VCaP (cell line): Measurements from ENCODE around the gene SLC13A5.
"Not testable (repeated sequence)": the region's sequence is repeated elsewhere in the genome, so short reads cannot be mapped to it uniquely, and the experiment has no call there.

Experiments
- H3K27ac ChIP-seq: fragments of 450-650 bp; 2 replicates; pipeline ENCODE4 v1.5.1; 2017
- TF ChIP-seq, protein P1 (sequence below): fragments of 450-650 bp; conservative IDR thresholded peaks from 2 replicates; pipeline ENCODE4 v1.5.1; 2017; ENCODE audit warnings: mild to moderate bottlenecking, moderate library complexity

The SLC13A5 gene

DNA sequence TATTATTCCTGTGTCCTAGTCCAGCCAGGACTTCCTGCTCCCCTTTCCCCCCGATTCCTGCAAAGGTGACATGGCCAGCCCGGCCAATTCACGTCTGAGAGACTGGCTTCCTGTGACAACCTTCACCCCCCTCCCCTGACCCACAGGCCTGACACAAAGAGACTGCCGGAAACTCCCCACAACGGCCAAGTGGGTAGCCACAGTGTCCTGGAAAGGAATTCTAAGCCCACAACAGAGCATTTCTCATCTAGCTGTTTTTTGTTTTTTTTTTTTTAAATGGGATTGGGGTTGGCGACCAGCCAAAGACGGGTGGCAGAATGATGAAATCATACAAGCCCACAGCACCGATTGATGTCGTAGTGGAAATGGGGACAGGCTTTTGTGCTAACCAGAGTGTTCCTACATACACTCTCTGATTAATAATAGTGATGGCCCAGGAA, 39.9 kb upstream of the SLC13A5 start:
- no peak overlapping the region for H3K27ac ChIP-seq
- TF ChIP-seq, protein P1, sequence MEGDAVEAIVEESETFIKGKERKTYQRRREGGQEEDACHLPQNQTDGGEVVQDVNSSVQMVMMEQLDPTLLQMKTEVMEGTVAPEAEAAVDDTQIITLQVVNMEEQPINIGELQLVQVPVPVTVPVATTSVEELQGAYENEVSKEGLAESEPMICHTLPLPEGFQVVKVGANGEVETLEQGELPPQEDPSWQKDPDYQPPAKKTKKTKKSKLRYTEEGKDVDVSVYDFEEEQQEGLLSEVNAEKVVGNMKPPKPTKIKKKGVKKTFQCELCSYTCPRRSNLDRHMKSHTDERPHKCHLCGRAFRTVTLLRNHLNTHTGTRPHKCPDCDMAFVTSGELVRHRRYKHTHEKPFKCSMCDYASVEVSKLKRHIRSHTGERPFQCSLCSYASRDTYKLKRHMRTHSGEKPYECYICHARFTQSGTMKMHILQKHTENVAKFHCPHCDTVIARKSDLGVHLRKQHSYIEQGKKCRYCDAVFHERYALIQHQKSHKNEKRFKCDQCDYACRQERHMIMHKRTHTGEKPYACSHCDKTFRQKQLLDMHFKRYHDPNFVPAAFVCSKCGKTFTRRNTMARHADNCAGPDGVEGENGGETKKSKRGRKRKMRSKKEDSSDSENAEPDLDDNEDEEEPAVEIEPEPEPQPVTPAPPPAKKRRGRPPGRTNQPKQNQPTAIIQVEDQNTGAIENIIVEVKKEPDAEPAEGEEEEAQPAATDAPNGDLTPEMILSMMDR = no peak

DNA sequence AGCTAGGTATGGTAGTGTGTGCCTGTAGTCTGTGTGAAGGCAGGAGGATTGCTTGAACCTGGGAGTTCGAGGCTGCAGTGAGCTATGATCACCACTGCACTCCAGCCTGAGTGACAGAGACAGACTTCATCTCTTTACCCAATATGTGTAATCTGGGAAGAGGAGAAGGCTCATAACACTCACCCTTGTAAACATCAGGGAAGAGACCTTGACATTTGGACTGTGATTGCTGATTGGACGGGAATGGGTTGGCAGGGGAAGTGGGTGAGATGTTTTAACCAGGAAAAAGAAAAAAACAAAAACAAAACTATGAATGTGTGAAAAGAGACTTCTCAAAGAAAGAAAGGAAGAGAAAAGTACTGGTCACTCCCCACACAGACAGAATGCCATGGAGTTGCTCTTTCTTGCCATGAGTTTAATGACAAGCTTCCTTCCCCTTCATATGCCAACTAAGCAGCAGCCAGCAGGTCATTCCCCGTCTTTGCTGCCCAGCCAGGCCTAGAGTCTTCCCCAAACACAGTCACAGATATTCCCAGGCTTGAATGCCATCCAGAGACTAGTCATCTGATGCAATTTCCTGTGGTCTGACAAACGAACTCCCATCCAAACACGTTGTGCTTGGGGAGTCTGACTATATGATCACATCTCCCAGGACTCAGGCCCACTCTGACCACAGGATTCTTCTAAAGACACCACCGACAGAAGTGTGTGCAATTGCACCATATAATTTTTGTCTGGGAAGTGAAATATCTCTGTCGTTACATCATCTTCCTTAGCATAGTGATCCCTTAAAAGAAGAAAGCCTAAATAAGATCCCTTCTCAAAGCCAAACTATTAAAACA, 39.1 kb upstream of the SLC13A5 start:
- H3K27ac ChIP-seq = no peak overlapping the region
- TF ChIP-seq, protein P1 = no peak

DNA sequence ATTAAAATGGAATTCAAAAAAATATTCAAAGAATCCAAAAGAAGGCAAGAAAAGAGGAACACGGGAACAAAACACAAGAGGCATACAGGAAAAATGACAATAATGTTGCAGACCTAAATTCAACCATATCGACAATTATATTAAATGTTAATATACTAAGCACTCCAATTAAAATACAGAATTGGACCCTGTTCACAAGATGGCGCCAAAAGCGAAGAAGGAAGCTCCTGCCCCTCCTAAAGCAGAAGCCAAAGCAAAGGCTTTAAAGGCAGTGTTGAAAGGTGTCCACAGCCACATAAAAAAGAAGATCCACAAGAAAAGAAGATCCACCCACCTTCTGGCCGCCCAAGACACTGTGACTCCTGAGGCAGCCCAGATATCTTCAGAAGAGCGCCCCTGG, 36.4 kb upstream of the SLC13A5 start:
- TF ChIP-seq, protein P1 = no peak
- no peak overlapping the region for H3K27ac ChIP-seq

DNA sequence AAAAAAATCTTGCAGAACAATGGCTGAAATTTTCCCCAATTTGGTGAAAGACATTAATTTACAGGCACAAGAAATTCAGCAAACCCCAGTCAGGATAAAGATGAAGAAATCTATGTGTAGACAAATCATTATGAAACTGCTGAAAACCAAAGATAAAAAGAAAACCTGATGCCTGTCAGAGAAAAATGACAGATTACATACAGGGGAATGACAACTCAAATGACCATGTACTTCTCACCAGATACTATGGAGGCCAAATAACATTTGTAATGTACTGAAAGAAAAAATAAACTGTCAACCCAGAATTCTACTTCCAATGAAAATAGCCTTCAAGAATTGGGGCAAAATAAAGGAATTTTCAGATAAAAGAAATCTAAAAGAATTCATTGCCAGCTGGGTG, 35.4 kb upstream of the SLC13A5 start:
- H3K27ac ChIP-seq = no peak overlapping the region
- TF ChIP-seq, protein P1 = no peak

DNA sequence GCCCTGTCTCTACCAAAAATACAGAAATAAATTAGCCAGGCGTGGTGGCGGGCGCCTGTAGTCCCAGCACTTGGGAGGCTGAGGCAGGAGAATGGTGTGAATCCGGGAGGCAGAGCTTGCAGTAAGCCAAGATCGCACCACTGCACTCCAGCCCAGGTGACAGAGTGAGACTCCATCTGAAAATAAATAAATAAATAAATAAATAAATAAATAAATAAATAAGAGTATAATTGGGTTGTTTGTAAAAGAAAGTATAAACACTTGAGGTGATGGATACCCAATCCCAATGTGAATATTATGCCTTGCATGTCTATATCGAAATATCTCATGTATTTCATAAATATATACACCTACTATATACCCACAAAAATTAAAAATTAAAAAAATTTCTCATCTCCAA, 33.5 kb upstream of the SLC13A5 start:
- not testable (repeated sequence) for H3K27ac ChIP-seq

DNA sequence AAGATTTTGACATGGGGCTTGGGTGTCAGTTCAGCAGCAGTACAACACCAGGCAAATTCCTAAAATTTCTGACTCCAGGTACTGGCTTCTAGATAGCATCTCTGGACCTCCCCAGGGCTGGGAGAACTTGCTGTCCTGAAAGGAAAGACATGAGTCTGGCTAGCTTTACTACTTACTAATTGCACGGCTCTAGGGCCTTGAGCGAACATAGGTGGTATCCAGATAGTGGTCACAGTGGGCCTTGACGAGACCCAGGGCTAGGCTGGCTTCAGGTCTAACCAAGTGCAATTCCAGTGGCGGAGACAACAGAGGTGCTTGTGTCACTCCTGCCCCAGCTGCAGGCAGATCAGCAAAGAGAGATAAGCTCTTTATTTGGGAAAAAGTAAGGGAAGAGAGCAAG, 16.4 kb upstream of the SLC13A5 start:
- TF ChIP-seq, protein P1 = no peak
- no peak overlapping the region for H3K27ac ChIP-seq

DNA sequence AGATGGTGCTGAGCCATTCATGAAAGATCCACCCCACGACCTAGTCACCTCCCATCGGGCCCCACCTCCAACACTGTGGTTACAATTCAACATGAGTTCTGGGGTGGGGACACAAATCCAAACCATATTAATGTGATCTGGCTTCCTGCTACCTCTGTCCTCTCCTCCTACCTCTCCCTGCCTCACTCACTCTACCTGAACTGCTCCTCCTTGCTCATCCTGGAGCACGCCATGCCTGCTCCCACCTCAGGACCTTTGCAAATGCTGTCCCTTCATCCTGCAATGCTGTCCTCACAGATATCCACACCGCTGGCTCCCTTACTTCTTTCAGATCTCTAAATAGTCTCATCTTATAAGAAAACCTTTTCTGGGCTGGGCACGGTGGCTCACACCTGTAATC, 10.8 kb upstream of the SLC13A5 start:
- no peak overlapping the region for H3K27ac ChIP-seq
- TF ChIP-seq, protein P1 = no peak

DNA sequence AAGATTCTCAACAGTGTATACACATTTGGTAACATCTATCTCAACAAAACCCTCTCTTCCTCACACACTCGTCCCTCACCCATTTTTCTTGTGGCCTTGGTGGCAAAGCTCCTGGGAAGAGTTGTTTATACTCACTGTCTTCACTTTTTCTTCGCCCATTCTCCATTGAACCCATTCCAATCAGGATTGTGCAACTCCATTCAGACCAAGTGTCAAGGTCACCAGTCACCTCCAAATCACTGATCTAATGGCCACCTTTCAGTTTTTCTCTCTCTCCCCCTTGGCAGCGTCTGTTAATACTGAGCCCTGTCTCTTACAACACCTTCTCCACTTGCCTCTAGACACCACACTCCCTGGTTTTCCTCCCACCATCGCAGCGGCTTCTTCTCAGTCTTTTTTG, 8.6 kb upstream of the SLC13A5 start:
- no peak overlapping the region for H3K27ac ChIP-seq
- TF ChIP-seq, protein P1 = no peak
